GM19025 (cell line): ENCODE results near the gene MYLK.
A peak's percentile ranks its signal among the peaks of the same experiment; 100 is the strongest.
"Not testable (repeated sequence)": the region's sequence is repeated elsewhere in the genome, so short reads cannot be mapped to it uniquely, and the experiment has no call there.

Experiments used
- ATAC-seq: cut with Tn5 transposase; IDR thresholded peaks from one replicate; pipeline ENCODE4 v1.9.1; 2021; ENCODE audit warnings: mild to moderate bottlenecking, low read depth, moderate library complexity; ENCODE audit not compliant: unreplicated experiment

The MYLK gene

GRCh38 chr3:123884203-123884831 lies at the start of gene MYLK:
Gene MYLK (minus strand): TSS chr3:123884332. CDS start chr3:123793841, 90,491 bp downstream.
- ATAC-seq: no peak

- ATAC-seq: no peak
Measured at GRCh38 chr3:123930445-123930844, 46.3 kb upstream of the MYLK start.

DNA sequence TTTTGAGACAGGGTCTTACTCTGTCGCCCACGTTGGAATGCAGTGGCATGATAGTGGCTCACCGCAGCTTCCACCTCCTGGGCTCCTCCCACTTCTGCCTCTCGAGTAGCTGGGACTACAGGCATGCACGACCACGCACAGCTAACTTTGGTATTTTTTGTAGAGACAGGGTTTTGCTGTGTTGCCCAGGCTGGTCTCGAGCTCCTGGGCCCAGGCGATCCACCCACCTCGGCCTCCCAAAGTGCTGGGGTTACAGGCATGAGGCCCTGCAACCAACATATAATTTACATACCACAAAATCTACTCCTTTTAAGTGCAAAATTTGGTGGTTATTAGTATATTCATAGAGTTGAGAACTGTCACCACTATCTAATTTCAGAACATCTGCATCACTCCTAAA lies 45.2 kb upstream of the MYLK start:
- no peak for ATAC-seq

- no peak for ATAC-seq
Measured at GRCh38 chr3:123926396-123926795, 42.3 kb upstream of the MYLK start.

GRCh38 chr3:123920868-123921267 lies 36.7 kb upstream of the MYLK start:
- no peak for ATAC-seq

DNA sequence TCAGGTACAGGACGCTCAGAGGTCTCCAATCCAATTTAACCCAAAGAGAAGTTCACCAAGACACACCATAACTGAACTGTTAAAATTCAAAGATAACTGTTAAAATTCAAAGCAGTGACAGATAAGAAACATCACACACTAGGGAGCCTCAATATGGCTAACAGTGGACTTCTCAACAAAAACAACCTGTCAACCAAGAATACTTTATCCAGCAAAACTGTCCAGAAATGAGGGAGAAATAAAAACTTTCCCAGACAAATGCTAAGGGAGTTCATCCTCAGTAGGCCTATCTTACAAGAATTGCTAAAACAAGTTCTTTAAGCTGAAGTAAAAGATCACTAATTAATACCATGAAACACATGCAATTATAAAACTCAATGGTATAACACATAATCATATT lies 36.3 kb upstream of the MYLK start:
- ATAC-seq: no peak

DNA sequence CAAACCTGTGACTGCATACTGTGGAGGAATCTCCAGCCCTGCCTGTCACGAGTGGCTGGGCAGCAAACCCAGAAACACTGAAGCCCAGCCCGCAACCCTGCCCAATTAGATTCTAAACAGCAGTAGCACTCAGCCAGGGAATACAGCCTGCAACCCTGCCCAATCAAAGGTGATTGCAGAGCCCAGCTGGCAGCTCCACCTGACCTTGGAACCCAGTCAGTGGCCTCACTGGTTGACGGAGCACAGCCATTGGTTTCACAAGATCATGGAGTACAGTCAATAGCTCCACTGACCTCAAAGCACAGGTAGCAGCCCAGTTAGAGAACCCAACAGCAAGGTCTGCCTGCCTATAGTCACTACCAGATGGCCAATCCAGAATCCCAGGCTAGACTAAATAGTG lies 35.2 kb upstream of the MYLK start:
- ATAC-seq: no peak

GRCh38 chr3:123914829-123915228 lies 30.7 kb upstream of the MYLK start:
- ATAC-seq: no peak

GRCh38 chr3:123909785-123910184 lies 25.7 kb upstream of the MYLK start:
- ATAC-seq: peak; percentile 76

GRCh38 chr3:123907720-123908119 lies 23.6 kb upstream of the MYLK start:
- no peak for ATAC-seq

GRCh38 chr3:123899300-123899865 lies 15.3 kb upstream of the MYLK start:
- no peak for ATAC-seq

DNA sequence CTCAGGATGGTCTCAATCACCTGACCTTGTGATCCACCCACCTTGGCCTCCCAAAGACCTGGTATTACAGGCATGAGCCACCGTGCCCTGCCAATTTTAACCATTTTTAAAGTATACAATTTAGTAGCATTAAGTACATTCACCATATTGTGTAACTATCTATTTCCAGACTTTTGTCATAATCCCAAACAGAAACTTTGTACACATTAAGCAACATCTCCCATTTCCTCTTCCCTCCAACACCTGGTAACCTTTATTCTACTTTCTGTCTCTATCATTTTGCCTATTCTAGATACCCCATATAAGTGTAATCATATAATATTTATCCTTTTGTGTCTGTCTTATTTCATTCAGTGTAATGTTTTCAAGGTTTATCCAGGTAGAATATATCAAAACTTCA lies 8.9 kb upstream of the MYLK start:
- ATAC-seq: no peak

- no peak for ATAC-seq
Measured at GRCh38 chr3:123892195-123892594, 8.1 kb upstream of the MYLK start.

GRCh38 chr3:123890991-123891390 lies 6.9 kb upstream of the MYLK start:
- ATAC-seq: not testable (repeated sequence)

- not testable (repeated sequence) for ATAC-seq
Measured at GRCh38 chr3:123890162-123890561, 6.0 kb upstream of the MYLK start.

GRCh38 chr3:123884993-123885392 lies 861 bp upstream of the MYLK start:
- ATAC-seq: no peak

- ATAC-seq: no peak
Measured at GRCh38 chr3:123883701-123884202, 380 bp downstream of the MYLK start.

DNA sequence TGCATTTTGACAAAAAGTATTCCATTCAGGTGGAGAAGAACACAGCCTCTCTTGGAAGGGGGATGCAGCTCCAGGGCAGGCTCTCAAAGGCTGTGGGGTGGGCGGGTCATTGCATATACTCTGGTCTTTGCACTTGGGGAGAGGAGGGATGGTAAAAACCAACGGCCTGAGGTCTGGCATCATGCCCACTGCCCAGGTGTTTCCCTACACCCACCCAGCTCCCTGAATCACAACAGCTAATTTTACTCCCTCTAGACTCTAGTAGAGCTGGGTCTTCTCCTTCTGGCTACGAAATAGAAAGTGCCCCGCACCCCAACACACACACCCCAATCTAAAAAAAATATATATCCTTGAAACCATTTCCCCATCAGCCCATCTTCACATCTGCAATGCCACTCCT lies 1.0 kb downstream of the MYLK start:
- no peak for ATAC-seq

- no peak for ATAC-seq
Measured at GRCh38 chr3:123881771-123882170, 2.4 kb downstream of the MYLK start.

- ATAC-seq: no peak
Measured at GRCh38 chr3:123880998-123881561, 3.1 kb downstream of the MYLK start.

- ATAC-seq: no peak
Measured at GRCh38 chr3:123878807-123879206, 5.3 kb downstream of the MYLK start.

GRCh38 chr3:123877965-123878364 lies 6.2 kb downstream of the MYLK start:
- ATAC-seq: no peak
